ENCODE measurements around the gene OR1E2.
"Not testable (repeated sequence)": the region's sequence is repeated elsewhere in the genome, so short reads cannot be mapped to it uniquely, and the experiment has no call there.

Gene OR1E2

GRCh38 chr17:3433741-3434140 is at the start of gene OR1E2:
Gene OR1E2 (minus strand): TSS chr17:3433841. CDS start chr17:3433841, 0 bp downstream.
- DNase-seq, result no peak

DNA sequence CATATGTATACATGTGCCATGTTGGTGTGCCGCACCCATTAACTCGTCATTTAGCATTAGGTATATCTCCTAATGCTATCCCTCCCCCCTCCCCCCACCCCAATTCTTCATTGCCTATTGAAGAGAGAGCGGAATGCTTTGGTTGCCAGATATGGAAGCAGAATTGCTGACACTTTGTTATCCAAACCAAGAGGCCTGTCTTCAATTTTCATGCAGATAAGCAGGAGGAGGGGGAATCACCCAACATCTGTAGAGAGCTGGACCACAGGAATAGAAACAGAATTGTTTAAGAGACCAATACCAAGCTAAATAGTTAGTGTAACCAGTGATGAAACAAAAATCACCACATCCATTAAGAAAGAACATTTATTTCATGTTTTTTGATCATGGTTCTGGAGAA is 49.2 kb upstream of the OR1E2 start:
- DNase-seq, result no peak

- no peak for DNase-seq
Observed at GRCh38 chr17:3479988-3480387, 46.3 kb upstream of the OR1E2 start.

- DNase-seq, result no peak
Observed at GRCh38 chr17:3475812-3476610, 42.4 kb upstream of the OR1E2 start, which contains the start of gene ASPA. Gene ASPA (plus strand): TSS chr17:3475997. CDS start chr17:3476160, 163 bp downstream.

DNA sequence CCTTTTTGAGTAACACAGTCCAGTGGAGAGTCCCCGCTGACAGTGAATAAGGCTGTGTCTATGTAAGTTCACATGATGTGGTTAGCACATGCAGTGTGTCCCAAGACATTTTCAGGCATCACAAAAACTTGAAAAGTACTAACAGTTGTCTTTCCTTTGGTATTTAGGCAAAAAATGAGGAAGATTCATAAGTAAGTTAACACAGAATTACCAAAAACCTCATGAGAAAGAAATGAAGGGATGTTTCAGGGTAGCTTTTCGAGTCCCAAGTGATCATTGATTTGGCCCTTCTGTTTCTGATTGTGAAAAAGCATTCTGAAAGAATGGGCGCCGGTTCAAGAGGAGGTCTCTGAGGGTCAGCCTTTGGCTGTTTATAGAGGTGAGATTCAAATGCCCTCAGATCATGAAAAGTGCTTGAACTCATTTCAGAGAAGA is 41.6 kb upstream of the OR1E2 start:
- DNase-seq, result no peak

DNA sequence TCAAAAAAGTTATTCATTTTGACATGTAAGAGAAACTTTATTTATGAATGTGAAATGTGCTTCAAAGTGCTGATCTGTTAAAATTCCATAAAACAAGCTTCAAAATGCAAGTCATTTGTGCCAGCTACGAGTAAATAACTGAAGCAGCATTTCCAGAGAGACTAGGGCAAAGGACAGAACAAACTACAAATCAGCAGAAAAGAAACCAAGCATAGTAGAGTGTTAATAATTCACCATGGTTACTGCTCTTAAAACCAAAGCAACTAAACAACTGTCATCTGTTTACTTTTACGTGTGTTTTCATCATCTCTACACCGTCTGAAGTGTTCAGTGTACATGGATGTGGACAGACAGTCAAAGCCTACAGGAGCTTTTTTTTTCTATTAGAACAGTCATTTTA is 40.6 kb upstream of the OR1E2 start:
- DNase-seq, result no peak

- no peak for DNase-seq
Observed at GRCh38 chr17:3472137-3472536, 38.5 kb upstream of the OR1E2 start.

- DNase-seq, result no peak
Observed at GRCh38 chr17:3471599-3471998, 38.0 kb upstream of the OR1E2 start, which contains the start of gene SPATA22. Gene SPATA22 (minus strand): TSS chr17:3471819. CDS start chr17:3469325, 2,494 bp downstream.

GRCh38 chr17:3469529-3469928 is 35.9 kb upstream of the OR1E2 start:
- DNase-seq, result no peak

- not testable (repeated sequence) for DNase-seq
Observed at GRCh38 chr17:3466355-3466754, 32.7 kb upstream of the OR1E2 start.

GRCh38 chr17:3448059-3448665 is 14.5 kb upstream of the OR1E2 start:
- DNase-seq, result no peak

- no peak for DNase-seq
Observed at GRCh38 chr17:3447625-3448024, 14.0 kb upstream of the OR1E2 start.

DNA sequence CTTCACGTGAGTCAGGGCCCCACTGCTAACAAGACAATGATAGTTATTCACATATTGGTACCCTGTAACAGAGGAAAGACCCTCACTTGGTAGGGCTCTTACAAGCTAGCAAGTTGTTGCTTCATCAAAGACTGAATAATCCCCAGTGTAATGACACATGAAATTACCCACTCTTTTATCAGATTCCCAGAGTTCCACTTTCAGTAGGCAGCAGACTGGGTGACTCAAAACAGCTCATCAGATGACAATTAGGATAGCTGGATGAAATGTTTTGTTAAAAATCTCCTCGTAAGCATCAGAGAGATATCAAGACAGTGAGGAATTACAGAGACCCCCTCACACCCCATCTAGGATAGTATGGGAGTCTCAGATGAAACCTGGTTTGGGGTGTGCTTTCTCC is 6.8 kb upstream of the OR1E2 start:
- no peak for DNase-seq

DNA sequence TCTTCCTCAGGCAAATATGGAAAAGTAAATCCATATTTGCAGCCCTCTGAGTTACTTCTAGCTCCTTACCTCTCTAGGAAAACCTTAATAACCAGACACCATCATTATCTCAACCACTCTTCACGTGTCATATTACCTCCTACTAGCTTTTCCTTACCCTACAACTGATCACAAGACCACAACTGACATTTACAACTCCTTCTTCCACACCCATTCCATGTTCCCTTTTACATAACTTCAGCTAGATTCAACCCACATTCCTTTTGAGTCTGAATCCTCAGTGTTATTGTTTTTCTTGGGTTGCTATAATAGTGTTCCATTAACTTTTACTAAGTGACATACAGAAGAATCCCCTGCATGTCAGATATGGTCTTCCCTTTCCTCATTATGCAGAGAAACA is 4.7 kb upstream of the OR1E2 start:
- DNase-seq, result no peak

DNA sequence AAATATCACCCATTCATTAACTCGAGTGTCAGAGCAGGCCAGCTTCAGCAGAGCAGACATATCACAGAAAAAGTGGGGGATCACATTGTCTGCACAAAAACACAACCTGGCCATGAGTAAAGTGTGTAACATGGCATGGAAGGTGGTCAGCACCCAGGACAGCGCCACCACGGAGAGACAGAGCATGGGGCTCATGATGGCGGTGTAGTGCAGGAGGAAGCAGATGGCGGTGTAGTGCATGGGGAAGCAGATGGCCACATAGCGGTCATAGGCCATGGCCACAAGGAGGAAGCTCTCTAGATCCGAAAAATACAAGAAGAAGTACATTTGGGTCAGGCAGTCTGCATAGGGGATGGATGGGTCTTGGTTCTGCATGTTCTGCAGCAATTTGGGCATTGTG is 426 bp downstream of the OR1E2 start:
- not testable (repeated sequence) for DNase-seq

DNA sequence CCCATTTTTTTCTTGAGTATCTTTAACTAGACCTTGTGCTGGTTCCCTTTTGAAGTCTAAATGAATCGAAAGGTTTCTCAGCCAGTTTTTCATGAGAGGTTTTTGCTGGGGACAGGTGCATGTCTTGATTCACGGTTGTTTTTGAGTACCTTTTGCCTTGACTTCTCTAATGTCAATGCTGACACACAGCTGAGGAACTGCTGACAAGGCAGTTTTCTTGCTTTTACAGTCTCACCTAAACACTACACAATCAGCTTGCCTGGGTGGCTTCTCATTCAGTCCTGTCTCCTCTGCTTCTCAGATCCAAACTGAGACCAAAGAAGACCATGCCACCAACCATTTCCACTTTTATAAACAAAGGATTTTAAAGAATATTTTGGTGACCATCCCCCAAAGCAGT is 15.4 kb downstream of the OR1E2 start:
- DNase-seq, result no peak

- no peak for DNase-seq
Observed at GRCh38 chr17:3415610-3416009, 18.0 kb downstream of the OR1E2 start.

GRCh38 chr17:3412216-3412615 is 21.4 kb downstream of the OR1E2 start:
- DNase-seq, result not testable (repeated sequence)

- DNase-seq, result no peak
Observed at GRCh38 chr17:3411070-3411469, 22.6 kb downstream of the OR1E2 start, which contains the start of gene OR3A3. Gene OR3A3 (plus strand): TSS chr17:3411370.

- DNase-seq, result not testable (repeated sequence)
Observed at GRCh38 chr17:3403856-3404255, 29.8 kb downstream of the OR1E2 start.

GRCh38 chr17:3401786-3402185 is 31.9 kb downstream of the OR1E2 start:
- no peak for DNase-seq

- no peak for DNase-seq
Observed at GRCh38 chr17:3400055-3400454, 33.6 kb downstream of the OR1E2 start.

- no peak for DNase-seq
Observed at GRCh38 chr17:3398310-3398709, 35.3 kb downstream of the OR1E2 start, which contains the start of gene OR1E1. Gene OR1E1 (minus strand): TSS chr17:3398410. CDS start chr17:3398410, 0 bp downstream.

DNA sequence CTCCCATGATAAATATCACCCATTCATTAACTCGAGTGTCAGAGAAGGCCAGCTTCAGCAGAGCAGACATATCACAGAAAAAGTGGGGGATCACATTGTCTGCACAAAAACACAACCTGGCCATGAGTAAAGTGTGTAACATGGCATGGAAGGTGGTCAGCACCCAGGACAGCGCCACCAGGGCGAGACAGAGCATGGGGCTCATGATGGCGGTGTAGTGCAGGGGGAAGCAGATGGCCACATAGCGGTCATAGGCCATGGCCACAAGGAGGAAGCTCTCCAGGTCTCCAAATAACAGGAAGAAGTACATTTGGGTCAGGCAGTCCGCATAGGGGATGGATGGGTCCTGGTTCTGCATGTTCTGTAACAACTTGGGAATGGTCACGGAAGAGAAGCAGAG is 35.8 kb downstream of the OR1E2 start:
- not testable (repeated sequence) for DNase-seq
